ENCODE measurements around the gene IRF7. TPM values are rescaled to one million over a fixed set of nuclear protein-coding genes. Genes with fewer than 3 reads are reported as not detected.

IRF7 gene
- polyA plus RNA-seq, 2 of the 4 experiments (the other 2 are of a cell fraction), result 2.0 to 3.1 TPM

DNA sequence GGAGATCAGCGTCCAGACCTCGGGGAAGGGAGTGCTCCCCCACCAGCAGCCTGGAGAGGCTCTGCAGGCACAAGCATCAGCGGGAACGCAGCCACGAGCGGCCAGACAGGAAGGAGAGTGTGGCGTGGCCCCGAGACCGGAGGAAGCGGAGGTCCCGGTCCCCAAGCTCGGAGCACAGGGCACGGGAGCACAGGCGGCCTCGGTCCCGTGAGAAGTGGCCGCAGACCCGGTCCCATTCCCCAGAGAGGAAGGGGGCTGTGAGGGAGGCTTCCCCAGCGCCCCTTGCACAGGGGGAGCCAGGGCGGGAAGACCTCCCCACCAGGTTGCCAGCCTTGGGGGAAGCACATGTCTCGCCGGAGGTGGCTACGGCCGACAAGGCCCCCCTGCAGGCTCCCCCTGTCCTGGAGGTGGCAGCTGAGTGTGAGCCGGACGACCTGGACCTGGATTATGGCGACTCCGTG lies 6.9 kb downstream of the IRF7 start:
- 89% methylated on average over 27 of the region's 28 CpGs for WGBS (ENCODE audit: missing lambda C conversion rate)
- DNase-seq (ENCODE audit: low read depth in 1 of 2, low spot score in 1 of 2) (no peak), FAIRE-seq (no peak), ATAC-seq (no peak)
- no peak overlapping the region for H3K4me3 ChIP-seq
- TF ChIP-seq, protein P1, sequence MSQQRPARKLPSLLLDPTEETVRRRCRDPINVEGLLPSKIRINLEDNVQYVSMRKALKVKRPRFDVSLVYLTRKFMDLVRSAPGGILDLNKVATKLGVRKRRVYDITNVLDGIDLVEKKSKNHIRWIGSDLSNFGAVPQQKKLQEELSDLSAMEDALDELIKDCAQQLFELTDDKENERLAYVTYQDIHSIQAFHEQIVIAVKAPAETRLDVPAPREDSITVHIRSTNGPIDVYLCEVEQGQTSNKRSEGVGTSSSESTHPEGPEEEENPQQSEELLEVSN (IDR thresholded peaks at IDR 0.05; ENCODE audit: borderline replicate concordance, low read depth), result no peak
- no peak for TF ChIP-seq HEYL (CRISPR knock-in tag; IDR thresholded peaks at IDR 0.05)
- no peak for TF ChIP-seq NFE2L2 (conservative IDR thresholded peaks at IDR 0.05; ENCODE audit: low read length)
- TF ChIP-seq KDM1A (IDR thresholded peaks at IDR 0.05; ENCODE audit: low read depth), result no peak
- no peak for TF ChIP-seq MAZ (IDR thresholded peaks at IDR 0.05; ENCODE audit: borderline replicate concordance, low read depth, low read length)
- no peak for TF ChIP-seq CBX2 (IDR thresholded peaks at IDR 0.05; ENCODE audit: borderline replicate concordance, low read depth)
- TF ChIP-seq NR3C1 (IDR thresholded peaks at IDR 0.05), result no peak
- no peak for TF ChIP-seq REST (IDR thresholded peaks at IDR 0.05)
- TF ChIP-seq ZFP36 (IDR thresholded peaks at IDR 0.05; ENCODE audit: borderline replicate concordance, partially characterized antibody), result no peak
- TF ChIP-seq ZNF302 (CRISPR knock-in tag; IDR thresholded peaks at IDR 0.05), result no peak
- TF ChIP-seq EHMT2 (IDR thresholded peaks at IDR 0.05; ENCODE audit: low read depth), result no peak
- TF ChIP-seq FOXS1 (CRISPR knock-in tag; IDR thresholded peaks at IDR 0.05), result no peak
- TF ChIP-seq NPAS2 (CRISPR knock-in tag; IDR thresholded peaks at IDR 0.05; ENCODE audit: borderline replicate concordance), result no peak
- TF ChIP-seq PBX3 (IDR thresholded peaks at IDR 0.05), result no peak
- TF ChIP-seq ESRRA (IDR thresholded peaks at IDR 0.05; ENCODE audit: borderline replicate concordance, low read length), result no peak
- no peak for TF ChIP-seq PHF8 (IDR thresholded peaks at IDR 0.05; ENCODE audit: borderline replicate concordance, low read depth)
- no peak for TF ChIP-seq HES2 (IDR thresholded peaks at IDR 0.05)
- TF ChIP-seq SMC3 (IDR thresholded peaks at IDR 0.05), result no peak
- TF ChIP-seq POLR2A (IDR thresholded peaks at IDR 0.05; ENCODE audit: low read length), result no peak
- TF ChIP-seq HOXA7 (CRISPR knock-in tag; IDR thresholded peaks at IDR 0.05), result no peak
- no peak overlapping the region for H3K4me2 ChIP-seq
- peaks cover 13% of the 10 kb centered on the region for H3K4me1 ChIP-seq
- CTCF ChIA-PET, result no interaction called here
- no peak overlapping the region for H3K27ac ChIP-seq
- POLR2A ChIA-PET, result no interaction called here
- H3K9me3 ChIP-seq, result no peaks in the 10 kb centered on the region

GRCh38 chr11:607971-608659 lies 7.6 kb downstream of the IRF7 start:
- TF ChIP-seq ZSCAN20 (CRISPR knock-in tag; IDR thresholded peaks at IDR 0.05) (no peak), ZNF302 (CRISPR knock-in tag; IDR thresholded peaks at IDR 0.05) (no peak), EP300 (IDR thresholded peaks at IDR 0.05) (no peak), KDM1A (IDR thresholded peaks at IDR 0.05; ENCODE audit: low read depth) (no peak), PHF8 (IDR thresholded peaks at IDR 0.05; ENCODE audit: borderline replicate concordance, low read depth) (no peak), CEBPB (IDR thresholded peaks at IDR 0.05) (no peak), NR3C1 (IDR thresholded peaks at IDR 0.05) (no peak), HOXB5 (CRISPR knock-in tag; IDR thresholded peaks at IDR 0.05) (no peak), RARB (CRISPR knock-in tag; IDR thresholded peaks at IDR 0.05) (no peak), HOXA7 (CRISPR knock-in tag; IDR thresholded peaks at IDR 0.05) (no peak), ZFP36 (IDR thresholded peaks at IDR 0.05; ENCODE audit: borderline replicate concordance, partially characterized antibody) (no peak), TP53 (CRISPR knock-in tag; IDR thresholded peaks at IDR 0.05) (no peak), GATA3 (IDR thresholded peaks at IDR 0.05; ENCODE audit: borderline replicate concordance) (no peak), HDAC2 (IDR thresholded peaks at IDR 0.05) (no peak), ZC3H11A (IDR thresholded peaks at IDR 0.05) (no peak)
- TF ChIP-seq, protein P2, sequence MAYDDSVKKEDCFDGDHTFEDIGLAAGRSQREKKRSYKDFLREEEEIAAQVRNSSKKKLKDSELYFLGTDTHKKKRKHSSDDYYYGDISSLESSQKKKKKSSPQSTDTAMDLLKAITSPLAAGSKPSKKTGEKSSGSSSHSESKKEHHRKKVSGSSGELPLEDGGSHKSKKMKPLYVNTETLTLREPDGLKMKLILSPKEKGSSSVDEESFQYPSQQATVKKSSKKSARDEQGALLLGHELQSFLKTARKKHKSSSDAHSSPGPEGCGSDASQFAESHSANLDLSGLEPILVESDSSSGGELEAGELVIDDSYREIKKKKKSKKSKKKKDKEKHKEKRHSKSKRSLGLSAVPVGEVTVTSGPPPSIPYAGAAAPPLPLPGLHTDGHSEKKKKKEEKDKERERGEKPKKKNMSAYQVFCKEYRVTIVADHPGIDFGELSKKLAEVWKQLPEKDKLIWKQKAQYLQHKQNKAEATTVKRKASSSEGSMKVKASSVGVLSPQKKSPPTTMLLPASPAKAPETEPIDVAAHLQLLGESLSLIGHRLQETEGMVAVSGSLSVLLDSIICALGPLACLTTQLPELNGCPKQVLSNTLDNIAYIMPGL (CRISPR knock-in tag; IDR thresholded peaks at IDR 0.05; ENCODE audit: borderline replicate concordance), result no peak
- TF ChIP-seq, protein P1 (IDR thresholded peaks at IDR 0.05; ENCODE audit: borderline replicate concordance, low read depth), result no peak
- H3K4me1 ChIP-seq, result peaks cover 13% of the 10 kb centered on the region
- 95% methylated on average over 45 of the region's 45 CpGs for WGBS (ENCODE audit: missing lambda C conversion rate)
- ChIA-PET CTCF (interaction anchor here (1.4 to 1.7 kb wide), 2 partner anchors 53 to 89 kb away, joined by 3 to 5 read pairs; no protein-coding TSS in a partner anchor), POLR2A (interaction anchor here (1.4 kb wide), 1 partner anchor 32 kb away, joined by 3 read pairs; the partner anchor contains the start of gene PHRF1)
- FAIRE-seq (no peak), ATAC-seq (no peak), DNase-seq (ENCODE audit: low read depth in 1 of 2, low spot score in 1 of 2) (no peak)
- no peak overlapping the region for H3K27ac ChIP-seq
- H3K9me3 ChIP-seq, result no peaks in the 10 kb centered on the region
- H3K4me2 ChIP-seq, result no peak overlapping the region
- H3K4me3 ChIP-seq, result no peak overlapping the region

All from A549 (cell line).